Measurements from ENCODE around the gene FBXL22. TPM values are rescaled to one million over a fixed set of nuclear protein-coding genes. Genes with fewer than 3 reads are reported as not detected.
A peak's percentile ranks its signal among the peaks of the same experiment; 100 is the strongest.

FBXL22 gene
- total RNA-seq, 1 experiment from 2014 or later: 0.17 TPM

- Histone ChIP-seq H3F3A (ENCODE audit: insufficient read depth, low read depth) (peaks cover 14% of the 10 kb centered on the region), H3K4me2 (no peak overlapping the region), H4K20me1 (ENCODE audit: insufficient read depth) (no peaks in the 10 kb centered on the region), H3K79me2 (ENCODE audit: low read depth) (no peaks in the 10 kb centered on the region), H3K4me3 (no peak overlapping the region), H3K27me3 (ENCODE audit: insufficient read depth, low read depth) (no peaks in the 10 kb centered on the region), H3K4me1 (replicated peaks; ENCODE audit: insufficient read depth) (peaks cover 26% of the 10 kb centered on the region), H2AFZ (no peak overlapping the region), H3K9me2 (ENCODE audit: insufficient read depth) (no peaks in the 10 kb centered on the region), H3K9me3 (ENCODE audit: insufficient read depth, low read depth) (no peaks in the 10 kb centered on the region), H3K27ac (no peak overlapping the region), H3K36me3 (ENCODE audit: low read depth) (no peaks in the 10 kb centered on the region)
- no peak for DNase-seq
- CTCF ChIA-PET: no interaction called here
- POLR2A ChIA-PET (ENCODE audit: unreplicated experiment): no interaction called here
- intact Hi-C loops (cut with micrococcal nuclease; ENCODE audit: unreplicated experiment): no loop called here
- TF ChIP-seq EZH2 (IDR thresholded peaks at IDR 0.05; ENCODE audit: low read depth) (no peak), CTCF (conservative IDR thresholded peaks at IDR 0.05) (no peak)
- BruUV-seq (replicated peaks): no TSS peak
These were observed 9.1 kb downstream of the FBXL22 start for GRCh38 chr15:63606308-63606707.

GRCh38 chr15:63608989-63609388, 11.8 kb downstream of the FBXL22 start:
- peaks cover 22% of the 10 kb centered on the region for H3K4me1 ChIP-seq (replicated peaks; ENCODE audit: insufficient read depth)
- intact Hi-C loops (cut with micrococcal nuclease; ENCODE audit: unreplicated experiment): no loop called here
- H3K9me3 ChIP-seq (ENCODE audit: insufficient read depth, low read depth): no peaks in the 10 kb centered on the region
- DNase-seq: no peak
- H4K20me1 ChIP-seq (ENCODE audit: insufficient read depth): no peaks in the 10 kb centered on the region
- no peak for TF ChIP-seq CTCF (conservative IDR thresholded peaks at IDR 0.05)
- no peak for TF ChIP-seq EZH2 (IDR thresholded peaks at IDR 0.05; ENCODE audit: low read depth)
- ChIA-PET CTCF (interaction anchor here (1.0 kb wide), 1 partner anchor 485 kb away, joined by 3 read pairs; the partner anchor contains the start of gene CIAO2A), POLR2A (ENCODE audit: unreplicated experiment) (no interaction called here)
- no peaks in the 10 kb centered on the region for H3K36me3 ChIP-seq (ENCODE audit: low read depth)
- no peak overlapping the region for H3K27ac ChIP-seq
- BruUV-seq (replicated peaks): no TSS peak
- H3K9me2 ChIP-seq (ENCODE audit: insufficient read depth): no peaks in the 10 kb centered on the region
- H3F3A ChIP-seq (ENCODE audit: insufficient read depth, low read depth): peaks cover 14% of the 10 kb centered on the region
- H3K79me2 ChIP-seq (ENCODE audit: low read depth): no peaks in the 10 kb centered on the region
- no peak overlapping the region for H3K4me3 ChIP-seq
- H2AFZ ChIP-seq: no peak overlapping the region
- no peaks in the 10 kb centered on the region for H3K27me3 ChIP-seq (ENCODE audit: insufficient read depth, low read depth)
- H3K4me2 ChIP-seq: no peak overlapping the region

GRCh38 chr15:63609448-63609847, 12.3 kb downstream of the FBXL22 start:
- H3K4me2 ChIP-seq: no peak overlapping the region
- ChIA-PET POLR2A (ENCODE audit: unreplicated experiment) (interaction anchor here (0.7 kb wide), 1 partner anchor 27 kb away, joined by 3 read pairs; no protein-coding TSS in a partner anchor), CTCF (interaction anchor here (0.5 to 1.4 kb wide), 11 partner anchors 10 to 544 kb away, joined by 3 to 17 read pairs (median 4); partner anchors contain the start of gene CIAO2A)
- intact Hi-C loops (cut with micrococcal nuclease; ENCODE audit: unreplicated experiment): no loop called here
- no peak overlapping the region for H3K4me3 ChIP-seq
- H3K79me2 ChIP-seq (ENCODE audit: low read depth): no peaks in the 10 kb centered on the region
- H3K27ac ChIP-seq: peak overlapping the region; percentile 55; the same call in 1 of the 2 replicates
- H3K4me1 ChIP-seq (replicated peaks; ENCODE audit: insufficient read depth): peaks cover 22% of the 10 kb centered on the region
- H3F3A ChIP-seq (ENCODE audit: insufficient read depth, low read depth): peaks cover 14% of the 10 kb centered on the region
- H3K36me3 ChIP-seq (ENCODE audit: low read depth): no peaks in the 10 kb centered on the region
- BruUV-seq (replicated peaks): no TSS peak
- DNase-seq: no peak
- H4K20me1 ChIP-seq (ENCODE audit: insufficient read depth): no peaks in the 10 kb centered on the region
- TF ChIP-seq CTCF (conservative IDR thresholded peaks at IDR 0.05) (no peak), EZH2 (IDR thresholded peaks at IDR 0.05; ENCODE audit: low read depth) (no peak)
- H3K27me3 ChIP-seq (ENCODE audit: insufficient read depth, low read depth): no peaks in the 10 kb centered on the region
- no peaks in the 10 kb centered on the region for H3K9me3 ChIP-seq (ENCODE audit: insufficient read depth, low read depth)
- H3K9me2 ChIP-seq (ENCODE audit: insufficient read depth): no peaks in the 10 kb centered on the region
- H2AFZ ChIP-seq: no peak overlapping the region

Data from PC-9 (cell line).